Activated T-helper 2 cell treated with anti-CD3 and anti-CD28 coated beads, Interferon-gamma antibody, Interleukin-2, Interleukin-4, amounts not matched to agents 10 μg/mL and 5 μg/mL and 100 μg/mL, durations not matched to agents 14 hours and 24 hours and 36 hours (primary cell): Measurements from ENCODE around the gene ARL6IP1. TPM values are rescaled to one million over a fixed set of nuclear protein-coding genes. Genes with fewer than 3 reads are reported as not detected.

Experiments used
- DNase-seq: peaks from one replicate; pipeline ENCODE4 v3.0.0; 2021; ENCODE audit warnings: low spot score
- H3K27ac Mint-ChIP-seq: one replicate; pipeline ENCODE4 v1.8.0; 2021; ENCODE audit warnings: mixed read lengths
- H3K27me3 Mint-ChIP-seq: one replicate; pipeline ENCODE4 v1.8.0; 2021; ENCODE audit warnings: low read depth, mixed read lengths
- H3K36me3 Mint-ChIP-seq: one replicate; pipeline ENCODE4 v1.8.0; 2021; ENCODE audit warnings: low read depth, mixed read lengths
- H3K4me1 Mint-ChIP-seq: one replicate; pipeline ENCODE4 v1.8.0; 2021; ENCODE audit warnings: low read depth, mixed read lengths
- H3K4me3 Mint-ChIP-seq: one replicate; pipeline ENCODE4 v1.8.0; 2021; ENCODE audit warnings: low read depth, mild to moderate bottlenecking, moderate library complexity, mixed read lengths
- H3K9me3 Mint-ChIP-seq: one replicate; pipeline ENCODE4 v1.8.0; 2021; ENCODE audit warnings: mixed read lengths
- intact Hi-C: fragments of 100-400 bp; cut with micrococcal nuclease; formaldehyde crosslinking; loops from one replicate; pipeline ENCODE4 v1.15.1; 2023
- total RNA-seq: library from RNA; stranded (reverse); gene quantifications from 2 replicates; pipeline ENCODE4 v1.2.3, GENCODE V29; 2022

The ARL6IP1 gene
- total RNA-seq: 112 TPM in 2 replicates

DNA sequence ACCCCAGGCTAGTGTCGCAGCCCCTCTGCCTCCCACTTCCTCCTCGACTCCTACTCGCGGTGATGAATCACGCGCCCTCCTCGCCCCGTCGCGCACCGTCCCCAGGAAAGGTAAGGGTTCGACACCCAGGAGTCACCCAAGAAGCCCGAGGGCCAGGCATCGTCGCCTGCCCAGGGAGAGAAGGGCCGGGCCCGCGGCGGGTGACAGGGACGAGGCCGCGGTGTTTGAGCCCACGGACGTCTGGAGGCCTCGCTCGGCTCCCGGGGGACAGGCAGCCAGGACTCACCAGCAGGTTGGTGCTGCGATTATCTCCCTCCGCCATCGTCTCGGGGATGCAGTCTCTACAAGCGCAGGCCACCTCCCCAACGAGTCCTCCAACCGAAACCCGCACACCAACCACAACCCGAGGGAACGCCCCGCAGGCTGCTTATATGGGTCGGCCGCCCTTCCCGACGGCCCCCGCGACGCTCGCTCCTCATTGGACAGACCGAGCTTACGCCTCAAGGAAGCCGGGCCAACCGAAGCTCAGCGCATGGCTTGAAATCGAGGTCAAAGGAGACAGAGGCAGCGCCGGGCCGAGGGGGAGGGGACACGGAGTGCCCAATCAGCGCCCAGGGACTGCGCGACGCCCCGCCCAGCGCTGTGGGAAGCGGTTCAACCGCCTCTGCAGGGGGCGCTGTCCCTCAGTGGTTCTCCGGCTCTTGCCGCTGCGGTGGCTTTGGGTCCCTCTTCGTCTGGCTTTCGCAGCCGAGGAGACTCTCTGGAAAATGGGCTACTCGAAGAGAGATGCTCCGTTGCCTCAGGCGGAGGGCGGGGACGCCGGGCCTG, at the start of gene ARL6IP1:
ARL6IP1 (minus strand) TSS at position 405 of the 828 bp plus-strand sequence; CDS start at position 322, 83 bp downstream.
- H3K4me3 Mint-ChIP-seq: peak within 1 kb of the TSS; percentile 93
- peaks cover 52% of the 10 kb centered on the region for H3K4me1 Mint-ChIP-seq
- intact Hi-C loops: loop anchor here (1.0 to 5.0 kb wide), 7 partner anchors 11 to 721 kb away; partner anchors contain the start of genes CCP110, COQ7, GDE1 and RPS15A

GRCh38 chr16:18846416-18846815, 45.1 kb upstream of the ARL6IP1 start:
- no peak overlapping the region for H3K4me3 Mint-ChIP-seq
- DNase-seq: no peak
- intact Hi-C loops: loop anchor here (5.0 kb wide), 1 partner anchor 44 kb away; the partner anchor contains the start of gene ARL6IP1
- H3K27me3 Mint-ChIP-seq: no peaks in the 10 kb centered on the region
- no peak overlapping the region for H3K27ac Mint-ChIP-seq
- H3K36me3 Mint-ChIP-seq: peaks cover 88% of the 10 kb centered on the region
- H3K9me3 Mint-ChIP-seq: no peaks in the 10 kb centered on the region
- peaks cover 4% of the 10 kb centered on the region for H3K4me1 Mint-ChIP-seq

More for the DNA sequence above, at the start of gene ARL6IP1:
- Mint-ChIP-seq H3K9me3 (no peaks in the 10 kb centered on the region), H3K27ac (peak within 1 kb of the TSS; percentile 98), H3K36me3 (peaks cover 66% of the 10 kb centered on the region), H3K27me3 (no peaks in the 10 kb centered on the region)
- DNase-seq: peak; percentile 99

GRCh38 chr16:18842565-18842964, 41.2 kb upstream of the ARL6IP1 start:
- no peaks in the 10 kb centered on the region for H3K27me3 Mint-ChIP-seq
- peaks cover 88% of the 10 kb centered on the region for H3K36me3 Mint-ChIP-seq
- no peak for DNase-seq
- intact Hi-C loops: no loop called here
- no peak overlapping the region for H3K27ac Mint-ChIP-seq
- H3K9me3 Mint-ChIP-seq: no peaks in the 10 kb centered on the region
- peaks cover 13% of the 10 kb centered on the region for H3K4me1 Mint-ChIP-seq
- no peak overlapping the region for H3K4me3 Mint-ChIP-seq

DNA sequence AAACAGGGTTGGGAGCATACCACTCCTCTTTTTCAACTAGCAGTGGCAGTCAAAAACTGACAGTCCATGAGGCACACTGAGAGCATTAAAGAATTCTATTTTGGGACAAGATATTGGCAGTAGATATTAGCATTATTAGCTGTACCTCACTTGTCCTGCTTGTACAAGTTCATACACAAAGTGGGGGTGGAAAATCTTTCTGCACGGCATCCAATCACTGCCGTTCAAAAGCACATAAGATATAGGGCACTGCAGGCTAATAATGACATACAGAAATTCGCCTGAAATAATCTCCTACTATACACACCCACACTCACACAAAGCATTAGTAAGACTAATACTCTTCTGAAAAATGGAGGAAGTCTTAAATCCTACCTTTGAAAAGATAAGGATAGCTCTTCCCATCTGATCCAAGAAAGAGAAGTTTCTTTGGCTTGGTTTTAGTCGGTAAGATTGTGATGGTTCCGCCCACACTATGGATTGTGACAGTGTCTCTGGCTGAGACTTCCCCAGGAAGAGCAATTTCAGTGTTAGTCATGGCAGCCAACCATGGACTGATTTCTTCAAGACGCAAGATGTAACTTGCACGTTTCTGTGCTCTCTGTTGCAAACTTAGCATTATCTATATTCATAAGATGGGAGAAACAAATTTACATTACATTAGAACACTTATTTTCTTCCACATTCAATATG, 40.6 kb upstream of the ARL6IP1 start:
- no peak for DNase-seq
- Mint-ChIP-seq H3K36me3 (peaks cover 87% of the 10 kb centered on the region), H3K9me3 (no peaks in the 10 kb centered on the region), H3K27me3 (no peaks in the 10 kb centered on the region), H3K4me1 (peaks cover 17% of the 10 kb centered on the region), H3K27ac (no peak overlapping the region), H3K4me3 (no peak overlapping the region)
- intact Hi-C loops: no loop called here

DNA sequence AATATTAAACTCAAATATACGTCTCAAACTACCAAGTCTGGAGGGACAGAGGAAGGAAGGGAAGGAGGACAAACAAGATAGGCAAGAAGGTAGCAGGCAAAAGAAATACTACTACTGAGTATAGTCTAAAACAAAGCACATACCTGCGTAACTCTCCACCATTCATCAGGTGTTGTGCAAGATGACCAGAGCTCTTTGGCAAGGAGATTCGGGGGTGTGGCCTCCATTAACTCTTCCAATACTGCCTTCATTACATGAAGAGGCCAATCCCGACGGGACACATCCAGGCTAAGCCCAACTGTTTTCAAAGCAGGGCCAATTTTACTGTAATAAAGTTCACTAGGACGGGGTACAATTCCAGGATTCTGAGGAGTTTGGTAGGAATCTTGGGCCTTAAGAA, 38.2 kb upstream of the ARL6IP1 start:
- peaks cover 85% of the 10 kb centered on the region for H3K36me3 Mint-ChIP-seq
- peaks cover 20% of the 10 kb centered on the region for H3K4me1 Mint-ChIP-seq
- DNase-seq: no peak
- H3K27me3 Mint-ChIP-seq: no peaks in the 10 kb centered on the region
- intact Hi-C loops: no loop called here
- no peaks in the 10 kb centered on the region for H3K9me3 Mint-ChIP-seq
- H3K4me3 Mint-ChIP-seq: no peak overlapping the region
- no peak overlapping the region for H3K27ac Mint-ChIP-seq

GRCh38 chr16:18836702-18837101, 35.4 kb upstream of the ARL6IP1 start:
- intact Hi-C loops: no loop called here
- Mint-ChIP-seq H3K27ac (peak overlapping the region; percentile 76), H3K4me1 (peaks cover 18% of the 10 kb centered on the region), H3K27me3 (no peaks in the 10 kb centered on the region), H3K4me3 (peak overlapping the region; percentile 3), H3K9me3 (no peaks in the 10 kb centered on the region), H3K36me3 (peaks cover 76% of the 10 kb centered on the region)
- no peak for DNase-seq

GRCh38 chr16:18834864-18835263, 33.5 kb upstream of the ARL6IP1 start:
- no peak for DNase-seq
- Mint-ChIP-seq H3K9me3 (no peaks in the 10 kb centered on the region), H3K4me3 (no peak overlapping the region), H3K27ac (no peak overlapping the region), H3K4me1 (peaks cover 20% of the 10 kb centered on the region), H3K36me3 (peaks cover 76% of the 10 kb centered on the region), H3K27me3 (no peaks in the 10 kb centered on the region)
- intact Hi-C loops: no loop called here

DNA sequence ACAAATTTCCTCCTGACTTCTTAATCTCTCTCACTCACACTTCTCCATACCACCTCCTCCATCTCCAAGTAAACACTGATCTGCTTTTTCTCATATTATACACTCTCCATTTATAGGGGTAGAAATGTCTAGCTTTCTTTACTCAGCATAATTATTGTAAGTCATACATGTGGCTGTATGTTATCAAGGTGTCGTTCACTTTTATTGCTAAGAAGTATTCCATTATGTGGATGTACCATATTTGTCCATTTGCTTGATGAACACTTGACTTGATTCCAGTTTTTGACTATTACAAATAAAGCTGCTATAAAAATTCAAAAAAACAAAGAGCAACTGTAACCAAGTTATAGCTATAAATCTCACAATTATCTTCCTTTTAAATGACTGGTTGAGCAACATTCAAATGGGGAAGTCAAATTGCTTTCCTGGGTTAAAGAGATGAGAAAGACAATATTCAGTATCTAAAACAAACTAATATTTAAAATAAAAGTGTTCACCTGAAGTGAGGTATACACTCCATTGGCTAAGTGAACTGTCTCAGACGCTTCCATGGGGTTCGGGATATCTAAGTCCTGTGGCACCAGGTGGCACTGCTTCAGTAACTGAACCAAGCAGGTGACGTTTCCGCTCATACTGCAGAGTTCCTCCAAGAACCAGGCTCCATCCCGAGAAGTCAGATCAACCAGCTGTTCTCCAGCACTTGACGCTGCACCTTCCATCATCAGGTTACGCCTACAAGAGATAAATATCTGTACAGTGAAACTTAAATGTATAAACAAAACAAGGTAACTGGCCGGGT, 32.6 kb upstream of the ARL6IP1 start:
- H3K27me3 Mint-ChIP-seq: no peaks in the 10 kb centered on the region
- no peak for DNase-seq
- peak overlapping the region; percentile 5 for H3K27ac Mint-ChIP-seq
- no peak overlapping the region for H3K4me3 Mint-ChIP-seq
- peaks cover 20% of the 10 kb centered on the region for H3K4me1 Mint-ChIP-seq
- intact Hi-C loops: no loop called here
- H3K36me3 Mint-ChIP-seq: peaks cover 77% of the 10 kb centered on the region
- H3K9me3 Mint-ChIP-seq: no peaks in the 10 kb centered on the region

DNA sequence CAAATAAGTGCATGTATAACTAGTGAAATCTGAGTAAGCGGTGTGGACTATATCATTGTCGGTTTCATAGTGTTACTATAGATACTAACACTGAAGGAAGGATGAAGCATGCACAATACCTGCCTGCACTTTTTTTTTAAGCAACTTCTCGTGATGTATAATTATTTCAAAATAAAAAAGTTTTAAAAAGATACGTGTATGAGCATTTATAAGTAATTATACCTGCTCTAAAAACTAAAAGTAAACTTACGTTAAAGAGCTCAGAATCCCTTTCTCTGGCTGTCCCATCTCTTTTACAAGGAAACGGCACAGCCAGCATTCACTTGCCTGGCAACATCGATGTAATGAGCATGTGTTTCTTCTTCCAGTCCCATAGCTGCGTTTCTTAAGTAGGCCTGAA, 31.3 kb upstream of the ARL6IP1 start:
- H3K4me1 Mint-ChIP-seq: peaks cover 16% of the 10 kb centered on the region
- peaks cover 76% of the 10 kb centered on the region for H3K36me3 Mint-ChIP-seq
- no peaks in the 10 kb centered on the region for H3K9me3 Mint-ChIP-seq
- H3K4me3 Mint-ChIP-seq: no peak overlapping the region
- DNase-seq: no peak
- H3K27ac Mint-ChIP-seq: no peak overlapping the region
- H3K27me3 Mint-ChIP-seq: no peaks in the 10 kb centered on the region
- intact Hi-C loops: no loop called here

DNA sequence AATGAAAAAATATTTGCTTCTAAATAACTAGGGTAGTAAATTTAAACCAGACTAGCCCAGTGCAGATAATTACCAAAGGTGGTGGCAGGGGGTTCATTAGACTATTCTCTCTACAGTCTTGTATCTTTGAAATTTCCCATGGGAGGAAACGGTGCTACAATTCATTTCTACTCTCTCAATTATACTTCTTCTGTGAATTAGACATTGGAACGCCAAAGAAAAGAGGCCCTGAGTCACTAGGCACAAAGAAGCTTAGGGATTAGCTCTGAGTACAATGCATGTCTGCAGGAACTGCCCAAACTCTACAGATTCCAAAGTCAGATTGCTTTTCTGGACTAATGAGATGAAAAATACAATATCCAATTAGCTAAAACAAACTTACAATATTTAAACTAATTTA, 30.7 kb upstream of the ARL6IP1 start:
- intact Hi-C loops: no loop called here
- no peak overlapping the region for H3K27ac Mint-ChIP-seq

DNA sequence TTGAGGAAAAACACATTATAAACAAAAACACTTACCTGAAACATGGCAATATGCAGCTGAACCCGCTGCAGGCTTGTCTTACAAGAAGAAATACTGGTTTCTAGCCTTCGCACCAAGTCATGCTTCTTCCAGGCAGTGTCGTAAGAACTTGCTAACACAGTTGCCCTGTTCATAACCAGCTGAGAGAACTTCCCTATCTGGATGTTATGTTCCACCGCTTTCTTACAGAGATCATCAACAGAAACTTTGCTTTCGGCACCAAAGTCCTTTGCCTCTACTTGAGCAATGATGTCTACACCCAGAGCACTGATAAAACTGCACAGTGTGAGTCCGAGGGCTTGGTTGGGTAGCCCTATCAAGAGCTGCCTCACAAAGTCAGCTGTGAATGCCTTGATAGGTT, 27.9 kb upstream of the ARL6IP1 start:
- intact Hi-C loops: no loop called here
- Mint-ChIP-seq H3K27me3 (no peaks in the 10 kb centered on the region), H3K4me1 (peaks cover 7% of the 10 kb centered on the region), H3K9me3 (no peaks in the 10 kb centered on the region), H3K4me3 (no peak overlapping the region), H3K36me3 (peaks cover 53% of the 10 kb centered on the region), H3K27ac (no peak overlapping the region)
- DNase-seq: no peak

More for the DNA sequence above, 30.7 kb upstream of the ARL6IP1 start:
- H3K36me3 Mint-ChIP-seq: peaks cover 74% of the 10 kb centered on the region
- H3K9me3 Mint-ChIP-seq: no peaks in the 10 kb centered on the region
- H3K4me3 Mint-ChIP-seq: no peak overlapping the region
- peaks cover 12% of the 10 kb centered on the region for H3K4me1 Mint-ChIP-seq
- no peak for DNase-seq
- H3K27me3 Mint-ChIP-seq: no peaks in the 10 kb centered on the region

GRCh38 chr16:18827890-18828289, 26.5 kb upstream of the ARL6IP1 start:
- no peak for DNase-seq
- H3K4me3 Mint-ChIP-seq: no peak overlapping the region
- no peaks in the 10 kb centered on the region for H3K9me3 Mint-ChIP-seq
- intact Hi-C loops: no loop called here
- peaks cover 7% of the 10 kb centered on the region for H3K4me1 Mint-ChIP-seq
- H3K27me3 Mint-ChIP-seq: no peaks in the 10 kb centered on the region
- no peak overlapping the region for H3K27ac Mint-ChIP-seq
- peaks cover 45% of the 10 kb centered on the region for H3K36me3 Mint-ChIP-seq
